GM23338 (cell line): ENCODE measurements around the gene KCTD18.

Experiments
- CREB1 ChIP-seq: fragments of 250-450 bp; sonication (Bioruptor Pico); IDR thresholded peaks from 2 replicates; pipeline ENCODE4 v1.5.0; 2020; ENCODE audit warnings: low read depth, mild to moderate bottlenecking, moderate library complexity
- EZH2 ChIP-seq: fragments of 200-600 bp; sonication (generic); IDR thresholded peaks from one replicate; pipeline ENCODE4 v1.8.0; 2017; ENCODE audit warnings: antibody characterized with exemption, mild to moderate bottlenecking, low read depth; ENCODE audit not compliant: unreplicated experiment
- EZH2phosphoT487 ChIP-seq: fragments of 200-600 bp; sonication (generic); IDR thresholded peaks from one replicate; pipeline ENCODE4 v1.8.1; 2018; ENCODE audit warnings: antibody characterized with exemption; ENCODE audit not compliant: unreplicated experiment
- JUNB ChIP-seq: IDR thresholded peaks from one replicate; pipeline ENCODE4 v1.6.1; 2016; ENCODE audit warnings: antibody characterized with exemption; ENCODE audit not compliant: unreplicated experiment
- NANOG ChIP-seq: IDR thresholded peaks from 2 replicates; pipeline ENCODE4 v1.6.1; 2016; ENCODE audit warnings: antibody characterized with exemption, borderline replicate concordance
- POLR2AphosphoS5 ChIP-seq: IDR thresholded peaks from 2 replicates; pipeline ENCODE4 v1.6.1; 2016; ENCODE audit warnings: antibody characterized with exemption, low read depth
- STAT1 ChIP-seq: IDR thresholded peaks from one replicate; pipeline ENCODE4 v1.6.1; 2016; ENCODE audit warnings: antibody characterized with exemption; ENCODE audit not compliant: unreplicated experiment
- ZNF114 ChIP-seq: fragments of 250-450 bp; sonication (Bioruptor Pico); IDR thresholded peaks from 2 replicates; pipeline ENCODE4 v1.5.0; 2020; ENCODE audit warnings: mild to moderate bottlenecking, moderate library complexity
- ZNF331 ChIP-seq: fragments of 250-450 bp; sonication (Bioruptor Pico); IDR thresholded peaks from 2 replicates; pipeline ENCODE4 v1.5.0; 2020; ENCODE audit warnings: low read depth, mild to moderate bottlenecking, moderate library complexity
- TF ChIP-seq, protein P1 (sequence below), 2 experiments: fragments of 200-600 bp in 1 of 2; sonication (generic) in 1 of 2; conservative IDR thresholded peaks; 2 replicates each; pipeline versions ENCODE4 v1.5.1 to v1.6.1; 2016 to 2017; ENCODE audit warnings: antibody characterized with exemption in 2 of 2, low read depth in 2 of 2, mild to moderate bottlenecking in 2 of 2, moderate library complexity in 1 of 2
- TF ChIP-seq, protein P2 (sequence below): IDR thresholded peaks from one replicate; pipeline ENCODE4 v1.6.1; 2018; ENCODE audit warnings: antibody characterized with exemption; ENCODE audit not compliant: unreplicated experiment
- TF ChIP-seq, protein P3 (sequence below): IDR thresholded peaks from 2 replicates; pipeline ENCODE4 v1.6.1; 2016; ENCODE audit warnings: antibody characterized with exemption
- TF ChIP-seq, protein P4 (sequence below): fragments of 250-450 bp; sonication (Bioruptor Pico); IDR thresholded peaks from 2 replicates; pipeline ENCODE4 v1.5.0; 2020; ENCODE audit warnings: mild to moderate bottlenecking, moderate library complexity

DNA sequence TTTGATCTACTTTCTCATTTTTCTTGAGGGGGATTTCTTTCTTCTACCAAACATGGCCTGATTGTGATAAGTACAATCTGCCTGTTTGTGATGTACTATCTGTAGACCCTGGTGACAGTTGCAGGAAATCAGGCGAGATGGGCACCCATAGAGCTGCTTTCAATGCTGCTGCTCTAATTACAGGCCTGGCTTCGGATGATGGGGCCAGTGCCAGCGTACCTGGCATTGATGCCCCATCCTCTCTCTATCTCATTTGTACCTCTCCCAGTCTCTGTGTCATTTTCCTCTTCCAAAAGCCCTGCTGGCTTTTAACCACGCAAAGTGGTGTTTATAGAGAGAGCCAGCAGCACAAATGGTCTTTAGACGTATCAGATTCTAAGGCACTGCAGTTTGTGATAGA, 69.9 kb downstream of the KCTD18 start:
- TF ChIP-seq, protein P1, sequence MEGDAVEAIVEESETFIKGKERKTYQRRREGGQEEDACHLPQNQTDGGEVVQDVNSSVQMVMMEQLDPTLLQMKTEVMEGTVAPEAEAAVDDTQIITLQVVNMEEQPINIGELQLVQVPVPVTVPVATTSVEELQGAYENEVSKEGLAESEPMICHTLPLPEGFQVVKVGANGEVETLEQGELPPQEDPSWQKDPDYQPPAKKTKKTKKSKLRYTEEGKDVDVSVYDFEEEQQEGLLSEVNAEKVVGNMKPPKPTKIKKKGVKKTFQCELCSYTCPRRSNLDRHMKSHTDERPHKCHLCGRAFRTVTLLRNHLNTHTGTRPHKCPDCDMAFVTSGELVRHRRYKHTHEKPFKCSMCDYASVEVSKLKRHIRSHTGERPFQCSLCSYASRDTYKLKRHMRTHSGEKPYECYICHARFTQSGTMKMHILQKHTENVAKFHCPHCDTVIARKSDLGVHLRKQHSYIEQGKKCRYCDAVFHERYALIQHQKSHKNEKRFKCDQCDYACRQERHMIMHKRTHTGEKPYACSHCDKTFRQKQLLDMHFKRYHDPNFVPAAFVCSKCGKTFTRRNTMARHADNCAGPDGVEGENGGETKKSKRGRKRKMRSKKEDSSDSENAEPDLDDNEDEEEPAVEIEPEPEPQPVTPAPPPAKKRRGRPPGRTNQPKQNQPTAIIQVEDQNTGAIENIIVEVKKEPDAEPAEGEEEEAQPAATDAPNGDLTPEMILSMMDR (conservative IDR thresholded peaks at IDR 0.05; ENCODE audit: low read depth in 2 of 2): no peak
- TF ChIP-seq EZH2phosphoT487 (no peak), CREB1 (CRISPR knock-in tag) (no peak), NANOG (no peak), POLR2AphosphoS5 (no peak), ZNF331 (CRISPR knock-in tag) (no peak), ZNF114 (no peak), JUNB (no peak), EZH2 (no peak), STAT1 (no peak)
- TF ChIP-seq, protein P2, sequence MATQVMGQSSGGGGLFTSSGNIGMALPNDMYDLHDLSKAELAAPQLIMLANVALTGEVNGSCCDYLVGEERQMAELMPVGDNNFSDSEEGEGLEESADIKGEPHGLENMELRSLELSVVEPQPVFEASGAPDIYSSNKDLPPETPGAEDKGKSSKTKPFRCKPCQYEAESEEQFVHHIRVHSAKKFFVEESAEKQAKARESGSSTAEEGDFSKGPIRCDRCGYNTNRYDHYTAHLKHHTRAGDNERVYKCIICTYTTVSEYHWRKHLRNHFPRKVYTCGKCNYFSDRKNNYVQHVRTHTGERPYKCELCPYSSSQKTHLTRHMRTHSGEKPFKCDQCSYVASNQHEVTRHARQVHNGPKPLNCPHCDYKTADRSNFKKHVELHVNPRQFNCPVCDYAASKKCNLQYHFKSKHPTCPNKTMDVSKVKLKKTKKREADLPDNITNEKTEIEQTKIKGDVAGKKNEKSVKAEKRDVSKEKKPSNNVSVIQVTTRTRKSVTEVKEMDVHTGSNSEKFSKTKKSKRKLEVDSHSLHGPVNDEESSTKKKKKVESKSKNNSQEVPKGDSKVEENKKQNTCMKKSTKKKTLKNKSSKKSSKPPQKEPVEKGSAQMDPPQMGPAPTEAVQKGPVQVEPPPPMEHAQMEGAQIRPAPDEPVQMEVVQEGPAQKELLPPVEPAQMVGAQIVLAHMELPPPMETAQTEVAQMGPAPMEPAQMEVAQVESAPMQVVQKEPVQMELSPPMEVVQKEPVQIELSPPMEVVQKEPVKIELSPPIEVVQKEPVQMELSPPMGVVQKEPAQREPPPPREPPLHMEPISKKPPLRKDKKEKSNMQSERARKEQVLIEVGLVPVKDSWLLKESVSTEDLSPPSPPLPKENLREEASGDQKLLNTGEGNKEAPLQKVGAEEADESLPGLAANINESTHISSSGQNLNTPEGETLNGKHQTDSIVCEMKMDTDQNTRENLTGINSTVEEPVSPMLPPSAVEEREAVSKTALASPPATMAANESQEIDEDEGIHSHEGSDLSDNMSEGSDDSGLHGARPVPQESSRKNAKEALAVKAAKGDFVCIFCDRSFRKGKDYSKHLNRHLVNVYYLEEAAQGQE: no peak
- TF ChIP-seq, protein P3, sequence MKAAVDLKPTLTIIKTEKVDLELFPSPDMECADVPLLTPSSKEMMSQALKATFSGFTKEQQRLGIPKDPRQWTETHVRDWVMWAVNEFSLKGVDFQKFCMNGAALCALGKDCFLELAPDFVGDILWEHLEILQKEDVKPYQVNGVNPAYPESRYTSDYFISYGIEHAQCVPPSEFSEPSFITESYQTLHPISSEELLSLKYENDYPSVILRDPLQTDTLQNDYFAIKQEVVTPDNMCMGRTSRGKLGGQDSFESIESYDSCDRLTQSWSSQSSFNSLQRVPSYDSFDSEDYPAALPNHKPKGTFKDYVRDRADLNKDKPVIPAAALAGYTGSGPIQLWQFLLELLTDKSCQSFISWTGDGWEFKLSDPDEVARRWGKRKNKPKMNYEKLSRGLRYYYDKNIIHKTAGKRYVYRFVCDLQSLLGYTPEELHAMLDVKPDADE: no peak
- TF ChIP-seq, protein P4, sequence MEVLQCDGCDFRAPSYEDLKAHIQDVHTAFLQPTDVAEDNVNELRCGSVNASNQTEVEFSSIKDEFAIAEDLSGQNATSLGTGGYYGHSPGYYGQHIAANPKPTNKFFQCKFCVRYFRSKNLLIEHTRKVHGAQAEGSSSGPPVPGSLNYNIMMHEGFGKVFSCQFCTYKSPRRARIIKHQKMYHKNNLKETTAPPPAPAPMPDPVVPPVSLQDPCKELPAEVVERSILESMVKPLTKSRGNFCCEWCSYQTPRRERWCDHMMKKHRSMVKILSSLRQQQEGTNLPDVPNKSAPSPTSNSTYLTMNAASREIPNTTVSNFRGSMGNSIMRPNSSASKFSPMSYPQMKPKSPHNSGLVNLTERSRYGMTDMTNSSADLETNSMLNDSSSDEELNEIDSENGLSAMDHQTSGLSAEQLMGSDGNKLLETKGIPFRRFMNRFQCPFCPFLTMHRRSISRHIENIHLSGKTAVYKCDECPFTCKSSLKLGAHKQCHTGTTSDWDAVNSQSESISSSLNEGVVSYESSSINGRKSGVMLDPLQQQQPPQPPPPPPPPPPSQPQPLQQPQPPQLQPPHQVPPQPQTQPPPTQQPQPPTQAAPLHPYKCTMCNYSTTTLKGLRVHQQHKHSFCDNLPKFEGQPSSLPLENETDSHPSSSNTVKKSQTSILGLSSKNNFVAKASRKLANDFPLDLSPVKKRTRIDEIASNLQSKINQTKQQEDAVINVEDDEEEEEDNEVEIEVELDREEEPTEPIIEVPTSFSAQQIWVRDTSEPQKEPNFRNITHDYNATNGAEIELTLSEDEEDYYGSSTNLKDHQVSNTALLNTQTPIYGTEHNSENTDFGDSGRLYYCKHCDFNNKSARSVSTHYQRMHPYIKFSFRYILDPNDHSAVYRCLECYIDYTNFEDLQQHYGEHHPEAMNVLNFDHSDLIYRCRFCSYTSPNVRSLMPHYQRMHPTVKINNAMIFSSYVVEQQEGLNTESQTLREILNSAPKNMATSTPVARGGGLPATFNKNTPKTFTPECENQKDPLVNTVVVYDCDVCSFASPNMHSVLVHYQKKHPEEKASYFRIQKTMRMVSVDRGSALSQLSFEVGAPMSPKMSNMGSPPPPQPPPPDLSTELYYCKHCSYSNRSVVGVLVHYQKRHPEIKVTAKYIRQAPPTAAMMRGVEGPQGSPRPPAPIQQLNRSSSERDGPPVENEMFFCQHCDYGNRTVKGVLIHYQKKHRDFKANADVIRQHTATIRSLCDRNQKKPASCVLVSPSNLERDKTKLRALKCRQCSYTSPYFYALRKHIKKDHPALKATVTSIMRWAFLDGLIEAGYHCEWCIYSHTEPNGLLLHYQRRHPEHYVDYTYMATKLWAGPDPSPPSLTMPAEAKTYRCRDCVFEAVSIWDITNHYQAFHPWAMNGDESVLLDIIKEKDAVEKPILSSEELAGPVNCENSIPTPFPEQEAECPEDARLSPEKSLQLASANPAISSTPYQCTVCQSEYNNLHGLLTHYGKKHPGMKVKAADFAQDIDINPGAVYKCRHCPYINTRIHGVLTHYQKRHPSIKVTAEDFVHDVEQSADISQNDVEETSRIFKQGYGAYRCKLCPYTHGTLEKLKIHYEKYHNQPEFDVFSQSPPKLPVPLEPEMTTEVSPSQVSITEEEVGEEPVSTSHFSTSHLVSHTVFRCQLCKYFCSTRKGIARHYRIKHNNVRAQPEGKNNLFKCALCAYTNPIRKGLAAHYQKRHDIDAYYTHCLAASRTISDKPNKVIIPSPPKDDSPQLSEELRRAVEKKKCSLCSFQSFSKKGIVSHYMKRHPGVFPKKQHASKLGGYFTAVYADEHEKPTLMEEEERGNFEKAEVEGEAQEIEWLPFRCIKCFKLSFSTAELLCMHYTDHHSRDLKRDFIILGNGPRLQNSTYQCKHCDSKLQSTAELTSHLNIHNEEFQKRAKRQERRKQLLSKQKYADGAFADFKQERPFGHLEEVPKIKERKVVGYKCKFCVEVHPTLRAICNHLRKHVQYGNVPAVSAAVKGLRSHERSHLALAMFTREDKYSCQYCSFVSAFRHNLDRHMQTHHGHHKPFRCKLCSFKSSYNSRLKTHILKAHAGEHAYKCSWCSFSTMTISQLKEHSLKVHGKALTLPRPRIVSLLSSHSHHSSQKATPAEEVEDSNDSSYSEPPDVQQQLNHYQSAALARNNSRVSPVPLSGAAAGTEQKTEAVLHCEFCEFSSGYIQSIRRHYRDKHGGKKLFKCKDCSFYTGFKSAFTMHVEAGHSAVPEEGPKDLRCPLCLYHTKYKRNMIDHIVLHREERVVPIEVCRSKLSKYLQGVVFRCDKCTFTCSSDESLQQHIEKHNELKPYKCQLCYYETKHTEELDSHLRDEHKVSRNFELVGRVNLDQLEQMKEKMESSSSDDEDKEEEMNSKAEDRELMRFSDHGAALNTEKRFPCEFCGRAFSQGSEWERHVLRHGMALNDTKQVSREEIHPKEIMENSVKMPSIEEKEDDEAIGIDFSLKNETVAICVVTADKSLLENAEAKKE: no peak
